ENCODE data around the gene DGKG.

DNA sequence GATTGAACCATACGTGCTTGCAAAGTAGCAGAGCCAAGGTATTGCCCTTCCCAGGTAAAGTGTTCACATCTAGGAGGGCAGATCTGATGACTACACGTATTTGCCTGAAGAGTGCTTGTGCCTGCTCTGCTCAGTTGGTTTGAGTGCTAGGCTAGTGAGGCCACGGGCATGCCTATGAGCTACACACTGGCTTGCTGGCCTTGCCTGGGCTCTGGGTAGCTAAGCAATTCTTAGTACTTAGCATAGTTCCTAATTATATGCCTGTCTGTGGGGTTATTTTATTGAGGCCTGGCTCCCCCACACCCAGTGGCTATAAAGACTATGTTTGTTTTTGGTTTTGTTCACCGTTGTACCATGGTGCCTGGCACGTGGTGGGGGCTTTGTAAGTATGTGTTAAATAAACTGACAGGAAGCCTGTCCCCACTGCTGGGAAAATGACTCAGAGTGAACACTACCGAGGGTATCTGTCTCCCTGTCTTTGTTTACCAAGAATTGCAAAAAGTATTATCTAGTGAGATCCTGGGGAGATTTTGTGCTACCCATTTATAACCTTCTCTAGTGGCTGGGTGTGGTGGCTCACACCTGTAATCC is 181.0 kb downstream of the DGKG start:
- no peak for TF ChIP-seq SUZ12 (IDR thresholded peaks at IDR 0.05)
- no peak for TF ChIP-seq NFRKB (IDR thresholded peaks at IDR 0.05)
